HG02759 (cell line): Measurements from ENCODE around the gene NACA2.
"Not testable (repeated sequence)": the region's sequence is repeated elsewhere in the genome, so short reads cannot be mapped to it uniquely, and the experiment has no call there.

Experiments
- ATAC-seq: cut with Tn5 transposase; IDR thresholded peaks from one replicate; pipeline ENCODE4 v1.9.1; 2021; ENCODE audit warnings: mild to moderate bottlenecking, moderate library complexity; ENCODE audit not compliant: unreplicated experiment

Gene NACA2

GRCh38 chr17:61579961-61580360 is 11.1 kb downstream of the NACA2 start:
- ATAC-seq = no peak

- no peak for ATAC-seq
These were observed 11.7 kb downstream of the NACA2 start for GRCh38 chr17:61579347-61579746.

- ATAC-seq = no peak
These were observed 12.4 kb downstream of the NACA2 start for GRCh38 chr17:61578645-61579044.

- no peak for ATAC-seq
These were observed 15.0 kb downstream of the NACA2 start for GRCh38 chr17:61575983-61576382.

GRCh38 chr17:61575352-61575975 is 15.6 kb downstream of the NACA2 start:
- ATAC-seq = no peak

GRCh38 chr17:61574542-61575351 is 16.3 kb downstream of the NACA2 start:
- no peak for ATAC-seq

- ATAC-seq = not testable (repeated sequence)
These were observed 18.5 kb downstream of the NACA2 start for GRCh38 chr17:61572547-61572946.

GRCh38 chr17:61571624-61572023 is 19.4 kb downstream of the NACA2 start:
- no peak for ATAC-seq

- ATAC-seq = no peak
These were observed 20.9 kb downstream of the NACA2 start for GRCh38 chr17:61570118-61570517.

GRCh38 chr17:61569525-61569924 is 21.5 kb downstream of the NACA2 start:
- ATAC-seq = not testable (repeated sequence)

GRCh38 chr17:61568219-61569072 is 22.6 kb downstream of the NACA2 start:
- no peak for ATAC-seq

GRCh38 chr17:61567045-61567802 is 23.8 kb downstream of the NACA2 start:
- no peak for ATAC-seq

GRCh38 chr17:61566448-61566847 is 24.6 kb downstream of the NACA2 start:
- ATAC-seq = not testable (repeated sequence)

- not testable (repeated sequence) for ATAC-seq
These were observed 25.2 kb downstream of the NACA2 start for GRCh38 chr17:61565850-61566249.

- ATAC-seq = no peak
These were observed 25.8 kb downstream of the NACA2 start for GRCh38 chr17:61565213-61565612.

- no peak for ATAC-seq
These were observed 28.7 kb downstream of the NACA2 start for GRCh38 chr17:61562287-61562686.

- ATAC-seq = no peak
These were observed 29.7 kb downstream of the NACA2 start for GRCh38 chr17:61561354-61561753.

GRCh38 chr17:61560071-61560470 is 30.9 kb downstream of the NACA2 start:
- no peak for ATAC-seq

GRCh38 chr17:61556224-61557188 is 34.5 kb downstream of the NACA2 start:
- ATAC-seq = no peak
